Activated CD4-positive, alpha-beta T cell treated with anti-CD3 and anti-CD28 coated beads, Interleukin-2, amount 50 U/mL, for 4 hours (primary cell): ENCODE results near the gene MSS51.

Source experiments
- DNase-seq, 2 experiments: peaks; one replicate each; pipeline ENCODE4 v3.0.0-alpha.2; 2020

The MSS51 gene

DNA sequence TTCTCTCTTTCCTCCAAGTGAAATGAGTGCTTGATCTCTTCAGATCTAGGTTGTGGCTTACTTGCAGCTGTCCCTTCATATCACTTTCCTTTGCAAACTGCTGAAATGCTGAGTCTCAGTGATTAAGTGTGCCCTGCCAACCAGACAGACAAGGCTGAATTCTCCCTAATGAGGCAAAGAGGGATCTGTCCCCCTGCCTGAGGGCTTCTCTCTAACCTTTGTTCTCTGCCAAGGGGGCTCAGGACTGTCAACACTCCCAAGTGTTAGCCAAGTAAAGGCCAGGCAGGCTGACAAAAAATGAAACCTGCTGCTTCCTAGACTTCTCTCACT is at the start of gene MSS51:
Gene MSS51, minus strand, starts transcription at position 24 of the 330 bp plus-strand sequence. CDS start 5,277 bp downstream, outside the sequence.
- DNase-seq: no peak

DNA sequence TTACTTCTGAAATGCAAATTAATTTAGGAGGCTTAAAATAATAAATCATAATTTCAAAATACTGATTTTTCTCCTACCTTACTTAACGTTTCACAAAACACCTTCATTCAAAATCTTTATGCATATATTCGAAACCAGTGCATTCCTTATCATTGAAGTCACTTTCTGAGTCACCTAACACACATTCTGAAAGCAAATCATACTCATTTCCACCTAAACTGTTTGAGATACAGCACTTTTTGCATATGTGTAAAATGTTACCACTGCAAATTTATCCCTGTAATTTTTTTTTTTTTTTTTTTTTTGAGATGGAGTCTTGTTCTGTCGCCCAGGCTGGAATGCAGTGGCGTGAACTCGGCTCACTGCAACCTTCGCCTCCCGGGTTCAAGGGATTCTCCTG is 46.8 kb upstream of the MSS51 start:
- DNase-seq: no peak

DNA sequence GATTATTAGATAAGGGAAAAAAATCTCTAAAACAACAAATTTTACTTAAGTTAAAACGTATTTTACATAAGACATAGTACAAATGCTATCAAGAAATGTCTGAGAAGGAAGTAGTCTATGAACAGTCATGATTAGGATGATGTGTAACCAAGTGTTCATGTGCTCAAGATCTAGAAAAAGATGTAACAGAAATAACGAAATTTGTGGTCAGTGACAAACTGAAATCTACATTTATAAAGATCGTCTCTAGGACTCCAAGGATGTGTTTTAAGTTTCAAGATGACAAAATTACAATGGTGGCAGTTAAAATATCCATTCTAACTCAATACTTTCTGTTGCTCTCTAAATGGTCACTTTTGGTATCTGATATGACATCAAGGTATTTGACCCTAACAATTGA is 45.3 kb upstream of the MSS51 start:
- DNase-seq: no peak

DNA sequence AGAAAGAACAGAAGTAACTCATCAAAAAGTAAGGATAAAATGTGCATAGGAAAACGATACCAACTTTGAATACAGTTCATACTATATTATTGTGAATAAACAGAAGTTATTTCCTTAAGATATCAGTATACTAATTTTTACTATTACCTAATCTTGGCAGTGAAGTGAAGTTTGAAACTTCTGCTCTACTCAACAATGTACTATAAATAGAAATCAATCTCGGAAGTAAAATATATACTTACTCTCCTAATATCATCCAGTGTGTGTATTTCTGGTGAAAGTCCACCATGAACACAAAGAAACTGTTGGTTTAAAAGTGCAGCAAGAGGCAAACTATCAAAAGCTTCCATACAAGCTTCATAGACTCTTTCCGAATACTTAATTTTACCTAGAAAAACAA is 37.9 kb upstream of the MSS51 start:
- no peak for DNase-seq

DNA sequence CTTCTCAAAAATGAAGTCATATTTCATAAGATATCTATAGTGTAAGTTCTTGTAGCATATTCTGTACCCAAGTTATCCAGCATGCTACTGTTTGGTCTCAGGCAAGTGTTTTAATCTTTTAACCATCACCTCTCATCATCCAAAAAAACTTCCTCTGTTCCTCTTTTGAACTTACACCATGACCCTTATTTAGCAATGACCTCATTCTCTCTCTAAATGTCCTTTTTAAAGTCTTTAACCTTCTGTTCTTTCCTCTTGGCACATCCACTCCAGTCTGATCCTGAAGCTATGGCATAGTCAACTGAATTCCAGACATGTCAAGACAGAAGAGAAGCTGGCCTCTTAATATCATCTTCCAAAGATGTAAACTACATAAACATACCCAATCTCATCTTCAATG is 36.2 kb upstream of the MSS51 start:
- no peak for DNase-seq

DNA sequence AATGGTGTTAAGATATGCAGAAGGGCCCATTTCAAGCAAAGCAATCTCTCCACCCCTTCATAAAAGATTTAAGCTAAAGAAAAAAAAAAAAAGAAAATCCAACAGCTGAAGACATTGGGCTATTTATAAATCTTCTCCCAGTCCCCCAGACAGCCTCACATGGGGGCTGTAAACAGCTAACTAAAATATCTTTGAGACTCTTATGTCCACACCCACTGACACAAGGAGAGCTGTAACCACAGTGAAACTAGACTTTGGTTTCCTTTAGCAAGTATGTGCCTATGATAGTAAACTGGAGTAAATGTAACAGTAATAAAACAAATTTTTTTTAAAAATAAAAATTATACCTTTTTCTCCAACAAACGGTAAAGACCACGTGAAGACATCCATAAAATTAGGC is 33.8 kb upstream of the MSS51 start:
- DNase-seq: no peak

DNA sequence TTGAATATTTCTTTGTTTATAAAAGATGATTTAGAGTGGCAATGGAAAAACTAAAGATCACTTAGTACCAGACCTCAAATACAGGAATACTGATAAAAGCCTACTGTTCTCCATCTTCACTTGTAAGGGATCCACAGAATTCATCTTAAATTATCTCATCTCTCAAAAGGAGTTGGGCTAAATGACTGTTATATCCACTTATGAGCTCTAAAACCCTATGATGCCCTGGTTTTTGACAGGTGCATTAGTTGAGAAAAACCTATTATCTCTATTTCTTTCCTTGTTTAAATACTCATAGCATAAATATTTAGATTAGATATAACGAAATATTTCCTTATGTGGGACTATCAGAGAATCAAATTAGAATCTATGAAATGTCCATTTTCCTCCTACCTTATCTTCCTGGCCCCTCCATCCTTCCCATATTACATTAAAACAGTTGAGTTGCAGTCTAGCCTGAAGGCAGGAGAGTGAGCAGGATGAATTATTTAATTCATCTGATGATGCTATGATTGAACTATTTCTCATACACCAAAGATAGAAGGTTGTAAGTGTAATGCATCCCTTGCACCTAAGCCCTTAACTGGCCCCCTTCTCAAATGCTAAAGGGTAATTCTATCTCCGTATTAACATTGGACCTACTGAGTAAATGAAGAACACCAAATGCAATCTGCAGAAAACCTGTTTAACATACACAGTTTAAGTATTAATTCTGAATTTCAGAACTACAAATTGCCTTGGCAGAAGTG is 32.8 kb upstream of the MSS51 start:
- no peak for DNase-seq

DNA sequence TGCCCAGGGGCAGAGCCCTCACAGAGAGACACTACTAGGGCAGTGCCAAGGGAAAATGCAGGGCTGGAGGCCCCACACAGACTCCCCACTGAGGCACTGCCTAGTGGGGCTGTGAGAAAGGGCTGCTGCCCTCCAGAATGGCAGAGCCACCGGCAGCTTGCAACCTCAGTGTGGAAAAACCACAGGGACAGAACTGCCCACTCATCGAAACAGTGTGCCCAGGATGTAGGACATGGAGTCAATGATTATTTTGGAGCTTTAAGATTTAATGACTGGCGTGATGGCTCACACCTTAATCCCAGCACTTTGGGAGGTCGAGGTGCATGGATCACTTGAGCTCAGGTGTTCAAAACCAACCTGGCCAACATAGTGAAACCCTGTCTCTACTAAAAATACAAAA is 27.5 kb upstream of the MSS51 start:
- DNase-seq: no peak

DNA sequence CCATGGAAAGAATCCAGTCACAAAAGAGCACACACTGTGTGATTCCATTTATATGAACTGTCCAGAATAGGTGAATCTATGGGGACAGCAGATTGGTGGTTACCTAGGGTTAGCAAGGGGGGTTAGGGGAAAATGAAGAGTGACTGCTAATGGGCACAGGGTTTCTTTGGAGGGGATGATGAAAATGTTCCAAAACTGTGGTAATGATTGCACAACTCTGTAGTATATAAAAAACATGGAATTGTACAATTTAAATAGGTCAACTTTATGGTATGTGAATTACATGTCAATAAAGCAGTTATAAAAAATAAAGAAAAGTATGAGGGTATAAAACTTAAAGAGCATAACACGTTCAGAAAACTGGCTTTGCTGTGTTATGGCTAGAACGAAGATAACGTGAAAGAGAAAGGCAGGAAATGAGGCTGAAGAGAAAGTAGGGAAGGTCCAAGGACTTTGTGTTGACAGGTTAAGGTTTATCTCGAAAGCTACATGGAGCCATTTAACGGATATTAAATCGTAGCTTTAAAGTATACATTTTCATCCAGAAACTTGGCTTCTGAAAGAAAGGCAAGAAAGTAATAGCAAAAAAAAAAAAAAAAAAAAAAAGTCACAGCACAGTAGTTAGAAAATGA is 26.4 kb upstream of the MSS51 start:
- DNase-seq: no peak

DNA sequence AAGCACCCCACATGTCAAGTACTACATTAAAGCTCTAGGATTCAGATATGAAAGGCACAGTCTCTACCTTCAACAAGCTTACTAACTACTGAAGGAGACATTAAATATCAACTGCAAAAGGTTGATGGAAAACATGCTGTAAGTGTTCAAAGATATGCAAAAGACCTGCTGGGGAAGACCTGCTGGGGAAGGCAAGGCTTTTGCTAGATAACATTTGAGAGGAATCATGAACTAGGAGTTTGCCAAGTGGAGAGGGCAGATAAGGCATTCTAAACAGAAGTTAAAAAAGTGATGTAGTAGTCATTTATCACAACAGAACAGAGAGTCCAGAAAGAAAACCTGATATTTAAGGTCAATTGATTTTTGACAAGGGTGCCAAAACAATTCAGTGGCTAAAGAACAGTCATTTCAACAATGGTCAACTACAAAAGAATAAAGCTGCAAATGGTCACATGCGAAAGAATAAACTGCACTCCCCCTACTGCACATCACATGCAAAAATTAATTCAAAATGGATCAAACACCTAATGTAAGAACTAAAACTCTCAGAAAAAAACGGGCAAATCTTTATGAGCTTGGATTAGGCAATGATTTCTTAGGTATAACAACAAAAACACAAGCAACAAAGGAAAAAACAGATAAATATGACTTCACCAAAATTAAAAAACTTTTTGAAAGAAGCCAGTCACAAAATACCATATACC is 23.0 kb upstream of the MSS51 start:
- DNase-seq: no peak

DNA sequence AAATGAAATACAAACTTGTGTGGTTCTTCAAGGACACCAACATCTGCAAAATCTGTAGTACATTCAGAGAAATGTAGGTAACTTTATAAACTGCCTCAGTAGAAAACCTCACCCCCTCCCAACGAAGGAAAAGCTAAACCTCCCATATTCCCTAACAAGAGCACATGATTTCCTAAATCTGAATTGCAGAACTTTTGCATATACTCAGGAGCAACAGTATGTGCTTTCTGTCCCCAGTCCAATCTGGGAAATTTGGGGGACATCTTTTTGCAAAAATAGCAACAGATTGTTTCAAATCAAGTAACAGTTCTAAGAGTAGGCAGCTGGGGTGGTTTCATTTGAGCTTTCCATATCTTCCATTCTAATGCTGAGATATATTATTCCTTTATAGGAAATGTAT is 15.8 kb upstream of the MSS51 start:
- DNase-seq: no peak

DNA sequence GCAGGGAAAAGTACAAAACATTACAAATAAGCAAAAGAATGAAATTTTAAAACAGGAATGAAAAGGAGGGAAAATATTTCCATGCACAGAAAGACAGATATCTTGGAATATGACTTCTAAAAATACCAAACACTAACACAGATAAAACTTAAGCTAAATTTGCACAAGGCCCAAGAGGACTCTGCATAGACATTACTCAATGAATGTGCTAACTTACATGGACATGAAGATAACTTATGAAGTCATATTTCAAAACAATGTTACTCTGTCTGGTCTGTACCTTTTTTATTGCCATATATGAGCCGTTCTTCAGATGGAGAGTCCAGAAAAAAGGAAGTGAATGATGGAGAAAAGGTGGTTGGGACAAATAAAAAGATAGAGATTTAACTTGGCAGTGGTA is 15.0 kb upstream of the MSS51 start:
- no peak for DNase-seq

DNA sequence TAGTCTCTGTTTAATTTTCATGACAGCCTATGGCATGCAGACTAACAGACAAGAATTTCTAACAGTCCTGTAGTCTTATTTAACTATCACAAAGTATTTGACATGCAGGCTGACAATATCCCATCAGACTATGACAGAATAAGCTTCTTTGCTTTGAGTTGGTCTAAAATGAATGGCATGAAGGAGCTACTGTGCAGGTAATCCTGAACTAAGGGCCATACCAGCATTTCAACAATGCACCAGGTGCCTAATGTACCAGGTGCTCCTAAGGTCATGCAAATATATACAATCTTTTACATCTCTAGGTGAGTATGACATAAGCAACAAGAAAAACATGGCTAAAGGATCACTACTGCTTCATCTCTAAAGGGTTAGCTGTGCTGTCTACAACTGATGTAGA is 13.6 kb upstream of the MSS51 start:
- DNase-seq: no peak

DNA sequence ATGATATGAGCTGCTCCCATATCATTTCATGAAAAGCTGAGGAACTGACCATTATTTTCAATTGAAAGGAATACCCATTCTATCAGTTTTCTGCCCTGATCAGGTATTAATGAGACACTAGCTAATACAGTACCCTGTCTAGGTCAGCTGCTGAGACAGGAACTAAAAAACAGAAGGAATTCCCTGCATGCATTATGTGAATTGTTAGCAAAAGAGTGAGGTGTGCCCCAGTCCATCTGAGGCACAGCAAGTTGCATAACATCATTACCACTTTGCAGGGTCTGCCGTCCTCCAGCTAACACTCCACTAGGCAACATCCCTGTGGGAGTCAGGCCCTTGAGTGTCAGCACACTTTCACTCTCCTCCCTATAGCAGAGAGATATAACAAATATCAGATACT is 11.1 kb upstream of the MSS51 start:
- no peak for DNase-seq

DNA sequence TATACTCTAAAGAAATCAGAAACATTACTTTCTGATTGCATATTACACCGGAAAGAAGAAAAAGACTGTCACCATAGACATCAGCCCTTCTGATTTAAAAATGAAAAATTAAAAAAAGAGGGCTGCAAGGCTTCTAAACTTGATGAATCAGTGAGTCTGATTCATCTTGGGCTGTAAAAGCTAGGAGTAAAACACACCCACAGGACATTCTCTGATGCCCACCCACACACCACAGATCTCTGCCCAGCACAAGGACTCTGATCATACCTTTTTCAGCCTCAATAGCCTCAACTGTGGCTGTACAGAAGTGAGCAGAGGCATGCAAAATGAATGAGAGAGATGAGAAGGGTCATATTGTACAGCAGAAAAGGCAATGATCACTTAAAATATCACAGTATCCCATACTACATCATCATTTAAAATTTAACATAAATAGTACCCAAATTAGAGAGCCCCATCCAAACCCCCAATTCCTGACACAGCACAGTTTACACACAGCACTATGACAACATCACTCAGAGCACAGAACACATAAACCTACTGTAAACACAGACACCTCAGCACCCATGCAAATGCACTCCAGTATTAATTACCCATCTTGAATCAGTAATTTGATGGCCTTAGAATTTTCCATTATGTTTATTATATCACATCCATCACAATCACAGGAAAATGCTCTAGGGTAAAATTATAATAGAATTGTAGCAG is 6.4 kb upstream of the MSS51 start:
- DNase-seq: no peak

DNA sequence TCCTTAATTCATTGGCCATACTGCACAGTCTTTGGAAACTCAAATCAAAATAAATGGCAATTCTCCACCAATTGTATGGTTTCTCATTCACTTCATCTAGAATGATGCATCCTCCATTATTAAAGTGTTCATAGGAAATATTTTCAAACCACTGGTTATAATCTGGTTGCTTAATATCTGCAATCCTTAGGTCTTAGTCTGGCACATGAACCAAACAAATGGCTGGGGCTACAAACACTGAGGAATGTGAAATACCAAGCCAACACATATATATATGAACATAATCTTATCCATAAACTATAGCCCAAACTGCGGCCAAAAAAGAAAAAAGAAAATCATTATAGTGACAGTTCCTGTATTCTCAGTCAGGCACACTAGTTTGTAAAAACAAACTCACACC is 5.7 kb upstream of the MSS51 start:
- no peak for DNase-seq

DNA sequence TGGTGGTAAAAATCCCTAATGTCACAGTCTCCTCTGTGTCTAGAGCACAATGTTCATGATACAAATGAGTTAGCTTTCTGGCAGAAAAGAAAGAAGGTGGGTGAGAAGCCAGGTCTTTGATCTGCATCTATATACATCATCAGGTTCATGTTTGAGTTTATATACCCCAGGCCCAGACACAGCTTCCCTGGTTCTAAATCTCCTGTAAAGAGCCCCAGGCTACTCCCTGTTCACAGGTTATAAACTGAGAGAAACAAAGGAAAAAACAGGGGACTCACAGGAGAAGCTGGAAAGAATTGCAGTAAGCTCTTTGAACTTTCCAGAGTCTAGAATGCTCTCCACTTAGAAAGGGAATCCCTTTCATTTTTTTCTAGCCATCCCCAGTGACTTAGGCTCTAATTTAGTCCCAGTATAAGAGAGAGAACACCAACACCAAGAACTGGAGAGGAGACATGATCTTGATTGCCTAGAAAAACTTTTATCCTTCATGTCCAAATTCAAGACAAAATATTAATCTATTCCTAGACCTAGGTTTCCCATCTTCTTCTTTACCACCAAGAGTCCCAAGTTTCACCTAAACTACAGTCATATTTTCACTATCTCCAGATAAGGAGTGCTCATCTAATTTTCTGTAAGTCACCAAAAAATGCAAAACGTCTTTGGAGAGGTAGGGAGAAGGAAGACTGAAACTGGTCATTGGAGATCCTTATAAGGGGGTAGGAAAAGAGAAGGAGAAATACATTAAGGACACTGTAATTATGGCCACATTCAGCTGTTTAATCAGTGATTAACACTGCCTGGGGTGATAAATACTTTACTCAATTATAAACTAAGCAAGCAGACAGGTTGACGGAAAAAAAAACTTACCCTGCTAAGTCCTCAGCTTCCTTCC is 469 bp downstream of the MSS51 start:
- DNase-seq: no peak

DNA sequence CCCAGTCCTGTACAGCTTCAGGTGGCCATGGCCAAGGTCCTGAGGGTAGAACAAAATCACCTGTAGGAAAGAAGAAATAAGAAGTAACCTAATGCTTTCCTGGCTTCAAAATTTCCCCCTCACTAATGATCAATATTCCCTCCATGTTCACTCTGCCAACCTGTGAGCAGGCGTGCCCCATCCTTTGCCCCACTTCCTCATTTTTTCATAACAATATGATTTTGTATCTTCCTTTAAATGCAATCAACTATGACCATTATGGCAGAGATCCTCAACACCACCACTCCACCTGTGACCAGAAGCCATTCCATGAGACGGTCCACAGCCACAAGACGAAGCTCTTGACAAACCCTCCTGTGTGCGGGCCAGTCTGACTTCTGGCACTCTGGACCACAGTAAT is 7.0 kb downstream of the MSS51 start:
- no peak for DNase-seq

DNA sequence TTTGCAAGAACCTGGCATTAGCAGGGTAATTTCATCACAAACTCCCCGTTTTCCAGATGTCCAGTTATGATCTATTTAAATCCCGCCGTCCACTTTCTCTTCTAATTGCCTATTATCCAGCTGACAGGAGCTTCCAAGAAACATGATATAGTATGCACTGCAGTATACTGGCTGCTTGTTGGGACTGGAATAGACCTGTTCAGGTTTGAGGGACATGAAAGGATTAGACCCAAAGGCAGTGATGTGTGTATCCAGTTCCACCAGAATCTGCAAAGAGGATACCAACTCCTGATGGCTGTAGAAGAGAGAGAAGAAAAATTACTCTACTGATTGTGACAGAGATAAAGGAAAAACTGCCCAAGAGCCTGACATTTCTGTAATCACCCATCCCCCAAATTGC is 8.9 kb downstream of the MSS51 start:
- no peak for DNase-seq

DNA sequence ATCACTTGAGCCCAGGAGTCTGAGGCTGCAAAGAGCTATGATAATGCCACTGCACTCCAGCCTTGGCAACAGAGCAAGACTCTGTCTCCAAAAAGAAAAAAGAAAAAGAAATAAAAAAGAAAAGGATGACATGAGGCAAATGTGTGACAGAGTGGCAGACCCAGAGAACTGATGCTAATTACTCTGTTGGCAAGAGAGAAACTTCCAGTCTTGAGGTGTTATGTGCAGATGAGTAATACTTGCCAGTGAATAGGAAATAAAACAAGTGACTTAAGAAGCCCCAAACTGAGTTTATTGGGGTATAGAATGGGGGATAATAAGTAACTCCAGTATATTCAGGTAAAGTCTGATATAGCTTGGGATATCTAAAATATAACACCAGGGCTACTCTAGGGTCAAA is 10.1 kb downstream of the MSS51 start:
- no peak for DNase-seq

DNA sequence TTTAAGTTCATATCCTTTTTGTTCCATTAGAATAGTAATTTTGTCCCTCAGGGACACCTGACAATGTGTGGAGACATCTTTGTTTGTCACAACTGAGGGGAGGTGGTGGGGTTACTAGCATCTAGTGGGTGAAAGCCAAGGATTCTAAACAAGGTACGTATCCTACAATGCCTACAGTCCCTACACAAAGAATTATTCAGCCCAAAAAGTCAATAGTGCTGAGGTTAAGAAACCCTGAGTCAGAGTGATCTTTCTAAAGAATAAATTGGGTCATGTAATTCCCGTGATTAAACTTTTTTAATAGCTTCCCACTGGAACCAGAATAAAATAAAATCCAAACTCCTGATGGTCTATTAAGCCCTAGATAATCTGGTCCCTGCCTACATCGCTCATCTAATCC is 16.8 kb downstream of the MSS51 start:
- DNase-seq: no peak

DNA sequence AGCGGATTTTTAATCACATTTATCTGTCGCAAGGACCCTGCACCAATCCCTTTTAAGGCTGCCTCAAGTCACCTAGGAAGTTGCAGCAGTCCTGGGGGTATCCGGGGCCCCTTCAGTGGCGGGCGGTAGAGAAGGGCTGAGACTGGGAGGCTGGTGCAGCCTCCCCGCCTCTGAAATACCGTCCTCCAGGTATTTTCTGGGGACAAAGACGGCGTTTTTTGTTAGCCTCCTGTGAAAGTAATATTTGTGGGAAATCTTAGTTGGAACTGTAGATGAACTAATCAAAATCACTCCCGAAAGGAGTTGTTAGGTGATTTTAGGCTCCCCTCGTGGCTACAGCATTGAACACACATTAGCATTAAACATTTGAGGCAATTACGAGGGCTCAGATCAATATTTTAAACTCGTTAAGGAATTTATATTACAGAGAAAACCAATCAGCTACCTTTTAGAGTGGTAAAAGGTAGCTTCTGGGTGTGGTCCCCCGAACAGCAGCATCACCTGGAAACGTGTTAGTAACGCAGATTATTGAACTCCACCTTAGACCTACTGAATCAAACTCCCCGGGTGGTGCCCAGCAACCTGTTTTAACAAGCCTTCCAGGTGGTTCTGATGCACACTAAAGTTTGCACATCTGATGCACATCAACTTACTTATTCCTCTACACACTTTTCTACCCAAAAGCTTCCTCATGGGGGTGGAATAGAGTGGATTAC is 19.0 kb downstream of the MSS51 start:
- DNase-seq: no peak
